ENCODE measurements around the gene EPB41L2. TPM values are rescaled to one million over a fixed set of nuclear protein-coding genes. Genes with fewer than 3 reads are reported as not detected.

EPB41L2 gene
- total RNA-seq, 1 experiment from 2014 or later, result 91.7 TPM

DNA sequence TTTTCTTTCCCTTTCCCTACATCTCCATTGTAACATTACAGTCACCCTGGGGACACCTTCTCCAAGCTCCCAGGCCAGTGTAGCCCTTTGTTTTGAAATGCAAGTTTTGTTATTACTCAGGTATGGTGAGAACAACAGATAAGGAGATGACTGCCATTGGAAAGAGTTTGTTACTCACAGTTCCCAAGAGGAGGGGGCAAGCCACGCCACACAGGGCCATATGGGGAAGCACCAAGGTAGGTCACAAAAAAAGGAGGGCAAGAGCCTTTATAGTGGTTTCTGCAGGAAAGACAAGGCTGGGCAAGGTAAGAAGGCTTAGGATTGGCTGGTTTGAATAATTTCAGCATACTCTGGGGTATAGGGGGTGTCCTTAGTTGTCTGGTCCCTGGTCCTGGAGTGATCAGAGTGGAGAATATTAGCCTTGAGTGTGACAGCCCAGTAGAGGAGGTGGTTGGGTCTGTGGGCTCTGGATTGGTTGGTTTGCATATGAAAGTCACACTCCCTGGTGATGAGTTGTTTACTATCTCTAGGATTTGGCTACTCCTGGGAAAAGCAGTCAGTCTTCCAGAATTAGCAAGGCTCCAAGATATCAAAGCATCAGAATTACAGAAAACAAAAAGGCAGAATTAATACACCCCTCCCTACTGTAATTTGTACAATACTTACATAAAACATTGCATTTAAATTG is 268.9 kb downstream of the EPB41L2 start:
- no TSS peak for BruUV-seq (replicated peaks)
- H3K27me3 ChIP-seq (replicated peaks; ENCODE audit: control insufficient read depth, insufficient read depth, low read length), result no peaks in the 10 kb centered on the region
- intact Hi-C loops (cut with micrococcal nuclease; ENCODE audit: unreplicated experiment), result no loop called here

More for the DNA sequence above, 268.9 kb downstream of the EPB41L2 start:
- Histone ChIP-seq H3K4me3 (ENCODE audit: low read depth, low read length) (no peak overlapping the region), H3K4me1 (no peaks in the 10 kb centered on the region), H3K9me3 (peaks cover 5% of the 10 kb centered on the region; the same call in 1 of the 2 replicates), H3K36me3 (ENCODE audit: control insufficient read depth, insufficient read depth, low read length) (no peaks in the 10 kb centered on the region)
- Mint-ChIP-seq H3K9me3 (ENCODE audit: unreplicated experiment) (peaks cover 2% of the 10 kb centered on the region), H3K4me1 (ENCODE audit: low read depth, unreplicated experiment) (no peaks in the 10 kb centered on the region), H3K36me3 (ENCODE audit: insufficient read depth, unreplicated experiment) (no peaks in the 10 kb centered on the region), H3K27me3 (ENCODE audit: insufficient read depth, unreplicated experiment) (no peaks in the 10 kb centered on the region), H3K4me3 (ENCODE audit: unreplicated experiment) (no peak overlapping the region), H3K27ac (ENCODE audit: unreplicated experiment) (no peak overlapping the region)
- no peak for DNase-seq
- CTCF ChIA-PET, result no interaction called here
- POLR2A ChIA-PET, result no interaction called here
- TF ChIP-seq, protein P1, sequence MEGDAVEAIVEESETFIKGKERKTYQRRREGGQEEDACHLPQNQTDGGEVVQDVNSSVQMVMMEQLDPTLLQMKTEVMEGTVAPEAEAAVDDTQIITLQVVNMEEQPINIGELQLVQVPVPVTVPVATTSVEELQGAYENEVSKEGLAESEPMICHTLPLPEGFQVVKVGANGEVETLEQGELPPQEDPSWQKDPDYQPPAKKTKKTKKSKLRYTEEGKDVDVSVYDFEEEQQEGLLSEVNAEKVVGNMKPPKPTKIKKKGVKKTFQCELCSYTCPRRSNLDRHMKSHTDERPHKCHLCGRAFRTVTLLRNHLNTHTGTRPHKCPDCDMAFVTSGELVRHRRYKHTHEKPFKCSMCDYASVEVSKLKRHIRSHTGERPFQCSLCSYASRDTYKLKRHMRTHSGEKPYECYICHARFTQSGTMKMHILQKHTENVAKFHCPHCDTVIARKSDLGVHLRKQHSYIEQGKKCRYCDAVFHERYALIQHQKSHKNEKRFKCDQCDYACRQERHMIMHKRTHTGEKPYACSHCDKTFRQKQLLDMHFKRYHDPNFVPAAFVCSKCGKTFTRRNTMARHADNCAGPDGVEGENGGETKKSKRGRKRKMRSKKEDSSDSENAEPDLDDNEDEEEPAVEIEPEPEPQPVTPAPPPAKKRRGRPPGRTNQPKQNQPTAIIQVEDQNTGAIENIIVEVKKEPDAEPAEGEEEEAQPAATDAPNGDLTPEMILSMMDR (IDR thresholded peaks at IDR 0.05; ENCODE audit: insufficient read depth in 1 of 2, low read depth in 1 of 2, low read length in 1 of 2, severe bottlenecking in 1 of 2, unreplicated experiment in 1 of 2), result no peak

Other genes with a start within 250 kb of the EPB41L2 start
- gene SMLR1, start 235.8 kb downstream of the EPB41L2 start, total RNA-seq (2022), result 6.9 and 8.4 TPM in 2 replicates
- 3.8 and 5.6 TPM in 2 replicates for gene AKAP7, start 72.2 kb upstream of the EPB41L2 start, total RNA-seq (2022)

All from Caco-2 (cell line).